ENCODE measurements around the gene ACOT7. TPM values are rescaled to one million over a fixed set of nuclear protein-coding genes. Genes with fewer than 3 reads are reported as not detected.

ACOT7 gene
- total and polyA plus RNA-seq, 2 of the 13 experiments (the other 11 are each of a cell fraction or from before 2014, with no cell fraction given), result 33.0 to 55.8 TPM

DNA sequence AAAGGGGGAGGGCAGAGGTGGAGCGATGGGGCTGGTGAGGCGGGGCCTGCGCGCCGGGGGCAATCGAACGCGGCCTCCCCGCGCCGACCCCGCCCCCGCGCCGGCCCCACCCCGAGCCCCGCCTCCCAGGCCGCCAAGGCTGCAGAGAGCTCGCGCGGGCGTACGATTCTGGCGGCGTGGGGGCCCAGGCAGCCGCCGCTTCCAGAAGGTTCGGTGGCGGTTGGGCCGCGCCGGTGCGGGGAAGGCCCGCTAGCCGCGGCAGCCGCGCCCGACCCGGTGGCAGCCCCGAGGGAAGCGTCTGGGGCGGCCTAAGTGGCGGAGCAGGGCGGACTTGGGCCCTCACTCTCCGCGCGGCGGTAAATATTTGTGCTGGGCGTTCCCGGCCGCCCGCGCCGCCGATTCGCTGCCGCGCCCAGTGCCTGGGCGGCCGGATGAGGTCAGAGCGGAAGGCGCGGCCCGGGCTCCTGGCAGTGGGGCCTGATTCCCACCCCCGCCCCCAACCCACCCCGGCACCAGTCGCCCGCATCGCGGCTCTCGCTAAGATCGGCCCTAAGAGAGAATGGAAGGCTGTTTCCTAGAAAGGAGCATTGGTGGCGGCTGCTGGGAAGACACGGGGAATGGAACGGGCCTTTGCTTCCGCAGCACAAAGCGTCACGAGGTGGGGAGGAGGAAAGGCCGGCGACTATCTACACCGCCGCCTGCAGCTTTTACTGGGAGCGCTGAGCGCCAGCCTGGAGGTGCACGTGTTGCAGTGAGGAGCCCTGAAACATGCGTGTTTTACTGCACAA, at the start of gene ACOT7 (continued):
- TF ChIP-seq ZNF790 (CRISPR knock-in tag; IDR thresholded peaks at IDR 0.05; ENCODE audit: borderline replicate concordance), result no peak
- TF ChIP-seq ZNF644 (CRISPR knock-in tag; IDR thresholded peaks at IDR 0.05; ENCODE audit: low read depth), result no peak
- TF ChIP-seq, protein P1, sequence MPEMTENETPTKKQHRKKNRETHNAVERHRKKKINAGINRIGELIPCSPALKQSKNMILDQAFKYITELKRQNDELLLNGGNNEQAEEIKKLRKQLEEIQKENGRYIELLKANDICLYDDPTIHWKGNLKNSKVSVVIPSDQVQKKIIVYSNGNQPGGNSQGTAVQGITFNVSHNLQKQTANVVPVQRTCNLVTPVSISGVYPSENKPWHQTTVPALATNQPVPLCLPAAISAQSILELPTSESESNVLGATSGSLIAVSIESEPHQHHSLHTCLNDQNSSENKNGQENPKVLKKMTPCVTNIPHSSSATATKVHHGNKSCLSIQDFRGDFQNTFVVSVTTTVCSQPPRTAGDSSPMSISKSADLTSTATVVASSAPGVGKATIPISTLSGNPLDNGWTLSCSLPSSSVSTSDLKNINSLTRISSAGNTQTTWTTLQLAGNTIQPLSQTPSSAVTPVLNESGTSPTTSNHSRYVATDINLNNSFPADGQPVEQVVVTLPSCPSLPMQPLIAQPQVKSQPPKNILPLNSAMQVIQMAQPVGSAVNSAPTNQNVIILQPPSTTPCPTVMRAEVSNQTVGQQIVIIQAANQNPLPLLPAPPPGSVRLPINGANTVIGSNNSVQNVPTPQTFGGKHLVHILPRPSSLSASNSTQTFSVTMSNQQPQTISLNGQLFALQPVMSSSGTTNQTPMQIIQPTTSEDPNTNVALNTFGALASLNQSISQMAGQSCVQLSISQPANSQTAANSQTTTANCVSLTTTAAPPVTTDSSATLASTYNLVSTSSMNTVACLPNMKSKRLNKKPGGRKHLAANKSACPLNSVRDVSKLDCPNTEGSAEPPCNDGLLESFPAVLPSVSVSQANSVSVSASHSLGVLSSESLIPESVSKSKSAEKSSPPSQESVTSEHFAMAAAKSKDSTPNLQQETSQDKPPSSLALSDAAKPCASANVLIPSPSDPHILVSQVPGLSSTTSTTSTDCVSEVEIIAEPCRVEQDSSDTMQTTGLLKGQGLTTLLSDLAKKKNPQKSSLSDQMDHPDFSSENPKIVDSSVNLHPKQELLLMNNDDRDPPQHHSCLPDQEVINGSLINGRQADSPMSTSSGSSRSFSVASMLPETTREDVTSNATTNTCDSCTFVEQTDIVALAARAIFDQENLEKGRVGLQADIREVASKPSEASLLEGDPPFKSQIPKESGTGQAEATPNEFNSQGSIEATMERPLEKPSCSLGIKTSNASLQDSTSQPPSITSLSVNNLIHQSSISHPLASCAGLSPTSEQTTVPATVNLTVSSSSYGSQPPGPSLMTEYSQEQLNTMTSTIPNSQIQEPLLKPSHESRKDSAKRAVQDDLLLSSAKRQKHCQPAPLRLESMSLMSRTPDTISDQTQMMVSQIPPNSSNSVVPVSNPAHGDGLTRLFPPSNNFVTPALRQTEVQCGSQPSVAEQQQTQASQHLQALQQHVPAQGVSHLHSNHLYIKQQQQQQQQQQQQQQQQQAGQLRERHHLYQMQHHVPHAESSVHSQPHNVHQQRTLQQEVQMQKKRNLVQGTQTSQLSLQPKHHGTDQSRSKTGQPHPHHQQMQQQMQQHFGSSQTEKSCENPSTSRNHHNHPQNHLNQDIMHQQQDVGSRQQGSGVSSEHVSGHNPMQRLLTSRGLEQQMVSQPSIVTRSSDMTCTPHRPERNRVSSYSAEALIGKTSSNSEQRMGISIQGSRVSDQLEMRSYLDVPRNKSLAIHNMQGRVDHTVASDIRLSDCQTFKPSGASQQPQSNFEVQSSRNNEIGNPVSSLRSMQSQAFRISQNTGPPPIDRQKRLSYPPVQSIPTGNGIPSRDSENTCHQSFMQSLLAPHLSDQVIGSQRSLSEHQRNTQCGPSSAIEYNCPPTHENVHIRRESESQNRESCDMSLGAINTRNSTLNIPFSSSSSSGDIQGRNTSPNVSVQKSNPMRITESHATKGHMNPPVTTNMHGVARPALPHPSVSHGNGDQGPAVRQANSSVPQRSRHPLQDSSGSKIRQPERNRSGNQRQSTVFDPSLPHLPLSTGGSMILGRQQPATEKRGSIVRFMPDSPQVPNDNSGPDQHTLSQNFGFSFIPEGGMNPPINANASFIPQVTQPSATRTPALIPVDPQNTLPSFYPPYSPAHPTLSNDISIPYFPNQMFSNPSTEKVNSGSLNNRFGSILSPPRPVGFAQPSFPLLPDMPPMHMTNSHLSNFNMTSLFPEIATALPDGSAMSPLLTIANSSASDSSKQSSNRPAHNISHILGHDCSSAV (CRISPR knock-in tag; IDR thresholded peaks at IDR 0.05; ENCODE audit: borderline replicate concordance), result no peak
- no peak for TF ChIP-seq TCF7L2 (IDR thresholded peaks at IDR 0.05; ENCODE audit: low read depth, low read length)
- TF ChIP-seq GZF1 (CRISPR knock-in tag; IDR thresholded peaks at IDR 0.05), result no peak
- no peak for TF ChIP-seq SP1 (IDR thresholded peaks at IDR 0.05)
- peak; percentile 33 for TF ChIP-seq SP1 (CRISPR knock-in tag; IDR thresholded peaks at IDR 0.05)
- peak; percentile 70; the same call in 1 of the 2 replicates for TF ChIP-seq IRX3 (CRISPR knock-in tag; IDR thresholded peaks at IDR 0.05; ENCODE audit: borderline replicate concordance, low read depth)
- no peak for TF ChIP-seq PLSCR1 (CRISPR knock-in tag; IDR thresholded peaks at IDR 0.05; ENCODE audit: borderline replicate concordance)
- 0 out of 2 replicates have a peak, but pooled peaks have one; percentile 10 for TF ChIP-seq KDM6A (CRISPR knock-in tag; IDR thresholded peaks at IDR 0.05; ENCODE audit: low read depth)
- TF ChIP-seq ZNF513 (CRISPR knock-in tag; conservative IDR thresholded peaks at IDR 0.05), result no peak
- no peak for TF ChIP-seq ZNF570 (CRISPR knock-in tag; IDR thresholded peaks at IDR 0.05; ENCODE audit: borderline replicate concordance)
- TF ChIP-seq CAMTA2 (CRISPR knock-in tag; IDR thresholded peaks at IDR 0.05; ENCODE audit: borderline replicate concordance), result no peak
- TF ChIP-seq ZBTB2 (CRISPR knock-in tag; IDR thresholded peaks at IDR 0.05; ENCODE audit: low read depth), result no peak
- TF ChIP-seq HIVEP1 (CRISPR knock-in tag; IDR thresholded peaks at IDR 0.05), result no peak
- TF ChIP-seq YEATS2 (CRISPR knock-in tag; IDR thresholded peaks at IDR 0.05; ENCODE audit: borderline replicate concordance), result no peak
- no peak for TF ChIP-seq ZSCAN22 (CRISPR knock-in tag; IDR thresholded peaks at IDR 0.05)

Data from HepG2 (cell line).